ENCODE results near the gene CRP.
"Not testable (repeated sequence)": the region's sequence is repeated elsewhere in the genome, so short reads cannot be mapped to it uniquely, and the experiment has no call there.

Gene CRP

GRCh38 chr1:159714529-159714928, at the start of gene CRP:
TSS of gene CRP (minus strand) at chr1:159714589. CDS start at chr1:159714485, 104 bp downstream.
- no peak for DNase-seq

- no peak for DNase-seq
Observed at GRCh38 chr1:159763686-159764085, 49.3 kb upstream of the CRP start.

DNA sequence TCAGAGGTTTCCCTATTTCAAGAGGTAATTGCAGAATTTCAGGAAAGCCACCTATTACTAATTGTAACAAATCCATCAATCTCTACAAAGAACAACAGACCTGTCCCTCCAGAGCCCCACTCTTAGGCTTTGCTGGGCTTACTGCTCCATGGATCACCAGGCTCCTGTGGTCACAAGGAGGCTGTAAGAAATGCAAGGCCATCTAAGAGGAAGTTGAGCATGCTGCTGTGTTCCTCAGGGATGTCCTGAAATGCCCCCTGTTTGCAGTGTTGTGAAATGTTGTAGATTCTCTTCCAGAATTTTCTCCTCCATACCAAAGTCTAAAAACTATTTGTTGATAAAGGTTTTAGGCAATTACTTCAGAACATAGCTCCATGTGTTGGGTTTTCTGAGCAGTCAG, 42.0 kb upstream of the CRP start:
- no peak for DNase-seq

- DNase-seq: no peak
Observed at GRCh38 chr1:159755451-159756007, 41.1 kb upstream of the CRP start.

GRCh38 chr1:159753386-159753785, 39.0 kb upstream of the CRP start:
- no peak for DNase-seq

DNA sequence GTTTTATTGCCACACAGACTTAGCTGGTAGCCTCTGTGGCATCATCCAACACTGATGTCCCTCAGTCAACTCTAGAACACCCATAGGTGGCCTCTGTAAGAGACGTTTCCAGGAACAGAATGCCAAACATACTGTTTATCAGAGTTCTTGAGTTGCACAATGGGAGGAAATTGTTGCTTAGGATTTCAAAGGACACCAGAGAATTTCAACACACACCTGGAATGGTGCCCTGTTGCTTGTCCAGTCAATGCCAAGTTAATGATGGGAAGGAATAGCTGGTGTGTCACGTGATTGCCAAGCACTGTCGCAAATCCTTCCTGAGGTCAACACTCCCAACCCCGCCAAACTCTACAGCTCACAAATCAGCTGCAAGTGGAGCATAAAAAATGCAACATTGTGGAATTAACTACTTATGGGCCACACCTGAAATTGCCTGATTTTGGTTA, 37.8 kb upstream of the CRP start:
- DNase-seq: peak; percentile 18

DNA sequence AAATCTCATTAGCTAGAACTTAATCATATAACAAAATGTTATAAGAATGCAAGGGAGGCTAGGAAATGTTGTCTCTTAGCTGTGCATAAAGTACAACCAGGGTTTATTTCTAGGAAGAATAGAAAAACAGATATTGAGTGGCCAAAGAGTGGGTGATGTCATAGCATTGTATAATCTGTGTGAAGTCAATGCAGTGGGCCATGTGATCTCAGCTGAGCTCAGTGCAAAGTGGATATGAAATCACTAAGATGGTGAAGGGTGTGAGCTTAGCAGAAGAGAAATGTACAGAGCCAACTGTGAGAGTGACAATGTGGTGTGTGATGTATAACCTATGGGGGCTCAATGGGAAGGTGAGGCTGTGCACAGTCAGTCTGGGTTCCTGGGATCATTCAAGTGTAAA, 36.6 kb upstream of the CRP start:
- DNase-seq: no peak

- no peak for DNase-seq
Observed at GRCh38 chr1:159750621-159751020, 36.2 kb upstream of the CRP start.

GRCh38 chr1:159749630-159750029, 35.2 kb upstream of the CRP start:
- no peak for DNase-seq

GRCh38 chr1:159748370-159748769, 34.0 kb upstream of the CRP start:
- DNase-seq: no peak

GRCh38 chr1:159746666-159747065, 32.3 kb upstream of the CRP start:
- no peak for DNase-seq

- DNase-seq: no peak
Observed at GRCh38 chr1:159743651-159744410, 29.4 kb upstream of the CRP start.

DNA sequence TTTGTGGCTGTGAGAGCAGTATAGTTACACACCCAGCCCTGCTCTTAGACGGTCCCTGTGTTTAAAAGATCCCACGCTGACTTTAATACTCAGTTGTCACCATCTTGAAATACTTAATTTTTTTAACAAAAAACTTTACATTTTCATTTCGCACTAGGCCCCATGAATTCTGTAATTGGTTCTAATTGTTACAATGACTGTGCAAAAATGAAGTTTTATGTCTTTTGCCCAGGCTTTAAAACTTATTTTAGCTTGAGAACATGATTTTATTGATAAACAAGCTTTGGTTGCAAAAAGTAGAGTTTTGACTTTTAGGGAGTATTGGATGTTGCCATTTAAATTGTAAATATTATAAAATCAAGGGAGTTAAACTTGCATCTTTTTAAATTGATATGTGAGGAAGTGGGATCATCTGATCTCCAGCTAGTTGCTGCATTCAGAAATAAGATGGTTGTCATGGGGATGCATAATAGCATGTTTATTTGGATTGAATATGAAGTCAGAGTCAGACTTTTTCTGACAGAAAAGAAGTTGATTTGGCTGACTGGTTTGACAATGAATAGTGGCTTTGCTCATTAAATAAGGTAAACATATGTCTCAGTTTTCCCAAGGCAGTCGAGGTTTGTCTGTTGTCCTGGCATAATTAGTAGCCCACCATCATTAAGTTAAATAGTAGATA, 23.0 kb upstream of the CRP start:
- no peak for DNase-seq

DNA sequence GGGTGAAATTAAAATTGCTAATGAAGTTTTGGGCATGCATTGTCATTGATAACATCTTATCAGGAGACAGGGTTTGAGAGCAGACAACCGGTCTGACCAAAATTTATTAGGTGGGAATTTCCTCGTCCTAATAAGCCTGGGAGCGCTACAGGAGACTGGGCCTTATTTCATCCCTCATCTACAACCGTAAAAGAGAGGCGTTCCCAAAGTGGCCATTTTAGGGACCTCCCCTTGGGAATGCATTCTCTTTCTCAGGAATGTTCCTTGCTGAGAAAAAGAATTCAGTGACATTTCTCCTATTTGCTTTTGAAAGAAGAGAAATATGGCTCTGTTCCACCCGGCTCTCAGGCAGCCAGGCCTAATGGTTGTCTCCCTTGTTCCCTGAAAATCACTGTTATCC, 8.8 kb upstream of the CRP start:
- DNase-seq: not testable (repeated sequence)

DNA sequence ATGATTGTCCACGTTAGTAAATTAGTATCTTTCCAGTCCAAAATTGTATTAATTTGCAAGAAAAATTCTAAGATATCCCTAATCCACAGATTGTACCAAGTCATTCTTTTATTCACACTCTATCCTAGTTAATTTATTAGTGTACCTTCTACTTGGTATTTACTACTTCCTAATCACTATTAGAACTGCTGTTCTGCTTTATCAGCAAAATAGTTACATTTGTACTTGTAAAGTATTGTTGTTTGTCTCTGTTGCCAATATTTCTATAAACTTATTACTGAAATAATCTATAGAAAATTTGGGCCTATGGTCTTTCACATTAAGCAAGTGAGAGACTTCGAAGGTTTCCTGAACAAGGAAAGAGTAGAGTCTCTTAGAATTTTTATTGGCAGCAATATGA, 5.6 kb upstream of the CRP start:
- DNase-seq: no peak

- no peak for DNase-seq
Observed at GRCh38 chr1:159715855-159716254, 1.5 kb upstream of the CRP start.

- no peak for DNase-seq
Observed at GRCh38 chr1:159712080-159712479, 2.3 kb downstream of the CRP start.

- DNase-seq: no peak
Observed at GRCh38 chr1:159707472-159708260, 6.7 kb downstream of the CRP start.

DNA sequence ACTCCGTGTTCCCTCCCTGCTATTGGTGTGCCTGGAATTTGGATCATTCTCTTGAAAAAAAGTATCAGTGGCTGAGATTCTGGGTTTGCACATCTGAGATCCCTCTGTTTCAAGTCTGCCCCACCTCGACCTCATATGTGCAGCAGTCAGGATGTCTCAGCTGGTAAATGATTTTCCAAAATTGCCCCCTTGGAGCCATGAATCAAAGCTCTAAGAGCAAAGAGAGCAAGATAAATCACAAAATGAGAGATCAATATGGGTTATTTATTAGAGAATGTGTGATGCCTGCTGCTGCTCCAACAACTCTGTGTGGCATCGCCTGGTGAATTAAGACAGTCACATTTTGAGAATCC, 8.5 kb downstream of the CRP start:
- DNase-seq: no peak

DNA sequence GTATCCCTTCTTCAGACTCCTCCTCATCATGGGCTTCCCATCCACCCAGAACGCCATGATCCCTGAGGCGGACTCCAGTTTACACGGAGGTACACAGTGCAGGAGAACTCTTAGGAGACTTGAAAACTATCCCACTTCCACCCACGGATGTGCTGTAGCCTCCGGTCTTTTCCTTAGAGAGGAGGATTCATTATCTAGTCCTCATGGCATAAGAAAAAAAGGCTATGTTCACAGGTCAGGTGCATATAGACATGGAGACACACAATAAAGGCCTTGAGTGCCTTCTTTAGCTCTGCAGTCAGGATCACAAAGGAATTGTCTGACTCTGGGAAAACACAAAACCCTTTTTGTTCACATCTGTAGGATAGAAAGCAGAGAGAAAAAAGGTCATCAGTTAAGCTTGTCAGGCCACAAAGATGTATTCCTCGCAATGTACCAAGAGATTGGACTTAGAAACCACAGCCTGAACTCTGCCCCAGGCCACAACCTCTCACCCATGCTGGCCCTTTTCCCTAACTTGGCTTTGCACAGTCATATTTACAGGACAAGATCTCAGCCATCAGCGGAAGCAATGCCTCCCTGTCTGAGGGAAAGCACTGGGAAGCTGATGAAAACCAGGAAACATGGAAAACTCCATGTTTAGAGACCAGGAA, 9.0 kb downstream of the CRP start:
- DNase-seq: no peak

DNA sequence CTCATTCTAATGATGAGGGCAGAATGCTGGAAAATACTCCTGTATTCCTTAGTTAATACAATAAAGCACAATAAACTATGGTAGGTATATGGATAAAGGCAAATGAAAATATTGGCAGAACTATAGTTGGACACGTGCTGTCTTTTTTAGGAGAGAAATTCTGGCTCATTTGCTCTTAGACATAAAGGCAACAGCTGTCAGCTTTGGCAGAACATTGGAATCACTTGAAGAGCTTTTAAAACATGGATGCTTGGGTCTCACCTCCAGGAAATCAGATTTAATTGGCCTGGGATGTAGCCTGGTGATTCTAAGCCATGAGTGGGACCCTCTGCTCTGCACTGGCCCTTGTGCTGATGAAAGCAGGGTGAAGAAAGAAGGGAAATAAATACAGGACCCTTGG, 9.9 kb downstream of the CRP start:
- DNase-seq: no peak

GRCh38 chr1:159700312-159700711, 14.1 kb downstream of the CRP start:
- no peak for DNase-seq

DNA sequence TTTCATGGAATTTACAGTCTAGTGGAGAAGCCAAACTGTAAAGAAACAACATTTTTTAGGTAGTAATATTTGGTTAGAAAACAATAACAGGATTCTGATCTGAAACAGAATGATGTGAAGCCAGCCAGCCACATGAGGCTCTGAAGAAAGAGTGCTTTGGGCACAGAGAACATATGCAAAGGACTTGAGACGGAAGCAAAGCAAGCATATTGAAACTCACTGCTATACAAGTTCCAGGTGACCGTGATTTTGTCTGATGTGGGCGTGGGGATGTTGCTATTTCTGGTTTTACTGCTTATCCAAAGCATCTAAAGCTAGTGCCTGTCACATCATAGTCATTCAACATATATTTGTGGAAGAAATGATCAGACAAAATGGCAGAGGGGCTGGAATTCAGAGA, 14.7 kb downstream of the CRP start:
- no peak for DNase-seq

Data from NCI-H2029 (cell line).